Measurements from ENCODE around the gene CHST5.
A peak's percentile ranks its signal among the peaks of the same experiment; 100 is the strongest.

The CHST5 gene

GRCh38 chr16:75494184-75494583 is 41.7 kb downstream of the CHST5 start:
- TF ChIP-seq JUND (IDR thresholded peaks at IDR 0.05; ENCODE audit: low read depth), result no peak
- DNase-seq (ENCODE audit: low read depth in 1 of 2, low spot score in 1 of 2), result no peak
- in situ Hi-C loops (cut with HindIII; ENCODE audit: low pct_unique_long_range_greater_than_20kb, low sequenced_read_pairs), result no loop called here

- no peak for TF ChIP-seq JUND (IDR thresholded peaks at IDR 0.05; ENCODE audit: low read depth)
- in situ Hi-C loops (cut with HindIII; ENCODE audit: low pct_unique_long_range_greater_than_20kb, low sequenced_read_pairs), result no loop called here
- peak; percentile 27 to 76 for DNase-seq (ENCODE audit: low read depth in 1 of 2, low spot score in 1 of 2)
Measured at GRCh38 chr16:75491876-75492275, 44.0 kb downstream of the CHST5 start.

GRCh38 chr16:75488322-75488721 is 47.6 kb downstream of the CHST5 start:
- in situ Hi-C loops (cut with HindIII; ENCODE audit: low pct_unique_long_range_greater_than_20kb, low sequenced_read_pairs), result no loop called here
- no peak for TF ChIP-seq JUND (IDR thresholded peaks at IDR 0.05; ENCODE audit: low read depth)
- DNase-seq (ENCODE audit: low read depth in 1 of 2, low spot score in 1 of 2), result no peak

- in situ Hi-C loops (cut with HindIII; ENCODE audit: low pct_unique_long_range_greater_than_20kb, low sequenced_read_pairs), result no loop called here
- TF ChIP-seq JUND (IDR thresholded peaks at IDR 0.05; ENCODE audit: low read depth), result no peak
- DNase-seq (ENCODE audit: low read depth in 1 of 2, low spot score in 1 of 2), result no peak
Measured at GRCh38 chr16:75486676-75487313, 49.1 kb downstream of the CHST5 start.

GRCh38 chr16:75486014-75486675 is 49.8 kb downstream of the CHST5 start:
- DNase-seq (ENCODE audit: low read depth in 1 of 2, low spot score in 1 of 2), result peak; percentile 24 to 82
- TF ChIP-seq JUND (IDR thresholded peaks at IDR 0.05; ENCODE audit: low read depth), result no peak
- in situ Hi-C loops (cut with HindIII; ENCODE audit: low pct_unique_long_range_greater_than_20kb, low sequenced_read_pairs), result no loop called here

GRCh38 chr16:75485230-75486013 is 50.5 kb downstream of the CHST5 start:
- no peak for DNase-seq (ENCODE audit: low read depth in 1 of 2, low spot score in 1 of 2)
- TF ChIP-seq JUND (IDR thresholded peaks at IDR 0.05; ENCODE audit: low read depth), result no peak
- in situ Hi-C loops (cut with HindIII; ENCODE audit: low pct_unique_long_range_greater_than_20kb, low sequenced_read_pairs), result no loop called here

GRCh38 chr16:75483222-75483621 is 52.7 kb downstream of the CHST5 start:
- TF ChIP-seq JUND (IDR thresholded peaks at IDR 0.05; ENCODE audit: low read depth), result no peak
- DNase-seq (ENCODE audit: low read depth in 1 of 2, low spot score in 1 of 2), result peak; percentile 58 to 75

GRCh38 chr16:75482434-75483205 is 53.3 kb downstream of the CHST5 start:
- in situ Hi-C loops (cut with HindIII; ENCODE audit: low pct_unique_long_range_greater_than_20kb, low sequenced_read_pairs), result no loop called here
- TF ChIP-seq JUND (IDR thresholded peaks at IDR 0.05; ENCODE audit: low read depth), result no peak
- DNase-seq (ENCODE audit: low read depth in 1 of 2, low spot score in 1 of 2), result no peak

More at GRCh38 chr16:75483222-75483621, 52.7 kb downstream of the CHST5 start:
- in situ Hi-C loops (cut with HindIII; ENCODE audit: low pct_unique_long_range_greater_than_20kb, low sequenced_read_pairs), result no loop called here

- no peak for TF ChIP-seq JUND (IDR thresholded peaks at IDR 0.05; ENCODE audit: low read depth)
- in situ Hi-C loops (cut with HindIII; ENCODE audit: low pct_unique_long_range_greater_than_20kb, low sequenced_read_pairs), result no loop called here
- peak; percentile 31 to 60 for DNase-seq (ENCODE audit: low read depth in 1 of 2, low spot score in 1 of 2)
Measured at GRCh38 chr16:75481475-75481874, 54.4 kb downstream of the CHST5 start.

- no peak for DNase-seq (ENCODE audit: low read depth in 1 of 2, low spot score in 1 of 2)
- TF ChIP-seq JUND (IDR thresholded peaks at IDR 0.05; ENCODE audit: low read depth), result no peak
- in situ Hi-C loops (cut with HindIII; ENCODE audit: low pct_unique_long_range_greater_than_20kb, low sequenced_read_pairs), result no loop called here
Measured at GRCh38 chr16:75479421-75479990, 56.4 kb downstream of the CHST5 start.
